ENCODE measurements around the gene PCSK4.
A peak's percentile ranks its signal among the peaks of the same experiment; 100 is the strongest.
"Not testable (repeated sequence)": the region's sequence is repeated elsewhere in the genome, so short reads cannot be mapped to it uniquely, and the experiment has no call there.

The PCSK4 gene

GRCh38 chr19:1490311-1491113 lies at the start of gene PCSK4:
TSS of gene PCSK4 (minus strand) at chr19:1490350. CDS start at chr19:1490346, 4 bp downstream.
- DNase-seq = peak; percentile 96 to 99

- DNase-seq = not testable (repeated sequence)
These were observed 49.6 kb upstream of the PCSK4 start for GRCh38 chr19:1539749-1540148.

DNA sequence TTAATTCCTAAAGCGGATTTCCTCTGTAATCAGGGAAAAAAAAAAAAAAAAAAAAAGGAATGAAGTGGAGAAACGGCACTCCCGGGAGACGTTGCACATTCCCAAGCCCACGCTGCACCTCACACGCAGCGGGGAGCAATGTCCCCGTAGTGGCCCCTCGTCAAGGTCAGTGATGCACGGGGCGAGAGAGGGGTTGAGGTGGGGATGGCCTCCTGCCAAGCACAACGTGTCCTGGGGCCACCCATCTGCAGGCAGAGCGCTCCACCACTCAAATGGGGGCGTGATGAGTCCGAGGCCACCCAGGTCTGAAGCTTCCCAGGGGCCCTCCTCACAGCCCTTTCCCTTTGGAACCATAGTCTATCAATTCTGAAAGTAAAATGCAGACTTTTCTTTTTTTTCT lies 48.8 kb upstream of the PCSK4 start:
- DNase-seq = no peak

DNA sequence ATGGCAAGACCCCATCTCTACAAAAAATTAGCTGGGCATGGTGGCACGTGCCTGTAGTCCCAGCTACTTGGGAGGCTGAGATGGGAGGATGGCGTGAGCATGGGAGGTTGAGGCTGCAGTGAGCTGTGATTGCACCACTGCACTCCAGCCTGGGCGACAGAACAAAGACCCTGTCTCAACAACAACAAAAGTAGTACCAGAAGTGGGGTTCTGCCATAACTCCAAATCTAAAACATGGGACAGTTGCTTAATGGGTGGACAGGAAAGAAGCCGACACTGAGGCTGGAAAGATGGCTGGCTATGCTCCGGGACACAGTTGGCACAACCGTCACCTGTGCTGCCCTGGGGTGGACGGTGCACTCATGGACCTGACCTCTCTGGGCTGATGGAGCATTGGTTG lies 45.5 kb upstream of the PCSK4 start:
- not testable (repeated sequence) for DNase-seq

GRCh38 chr19:1534972-1535371 lies 44.8 kb upstream of the PCSK4 start:
- no peak for DNase-seq

DNA sequence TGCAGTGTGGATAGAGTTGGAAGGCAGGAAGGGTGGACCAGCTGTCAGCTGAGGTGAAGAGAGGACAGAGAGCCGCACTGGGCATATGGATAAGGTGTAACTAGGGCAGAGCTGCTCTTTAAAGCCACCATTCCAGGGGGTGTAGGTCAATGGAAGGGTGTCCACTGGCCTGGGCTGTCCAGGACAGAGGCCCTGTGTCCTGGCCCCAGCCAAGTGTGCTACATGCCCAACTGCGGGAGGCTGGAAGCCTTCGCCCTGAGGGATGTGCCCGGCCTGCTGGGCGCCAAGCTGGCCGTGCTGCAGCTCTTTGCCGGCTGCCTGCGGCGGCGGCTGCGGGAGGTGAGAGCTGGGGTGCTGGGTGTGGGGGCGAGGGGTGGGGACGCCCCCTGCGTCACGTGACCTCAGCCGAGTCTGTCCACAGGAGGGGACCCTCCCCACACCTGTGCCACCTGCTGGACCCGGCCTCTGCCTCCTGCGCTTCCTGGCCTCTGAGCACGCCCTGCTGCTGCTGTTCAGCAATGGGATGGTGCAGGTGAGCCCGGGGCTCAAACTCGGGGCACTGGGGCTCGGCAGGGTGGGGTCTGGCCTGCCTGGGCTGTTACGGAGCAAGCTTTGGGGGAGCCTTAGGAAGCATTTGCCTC lies 43.5 kb upstream of the PCSK4 start:
- no peak for DNase-seq

- no peak for DNase-seq
These were observed 41.9 kb upstream of the PCSK4 start for GRCh38 chr19:1532003-1532402.

GRCh38 chr19:1531587-1531986 lies 41.4 kb upstream of the PCSK4 start:
- DNase-seq = no peak

DNA sequence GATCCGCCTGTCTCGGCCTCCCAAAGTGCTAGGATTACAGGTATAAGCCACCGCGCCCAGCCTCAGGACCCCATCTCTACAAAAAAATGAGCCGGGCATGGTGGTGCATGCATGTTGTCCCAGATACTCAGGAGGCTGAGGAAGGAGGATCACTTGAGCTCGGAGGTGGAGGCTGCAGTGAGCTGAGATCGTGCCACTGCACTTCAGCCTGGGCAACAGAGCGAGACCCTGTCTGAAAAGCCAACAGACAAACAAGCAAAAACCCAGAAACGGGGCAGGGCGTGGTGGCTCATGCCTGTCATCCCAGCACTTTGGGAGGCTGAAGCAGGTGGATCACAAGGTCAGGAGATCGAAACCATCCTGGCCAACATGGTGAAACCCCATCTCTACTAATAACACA lies 40.7 kb upstream of the PCSK4 start:
- not testable (repeated sequence) for DNase-seq

GRCh38 chr19:1529430-1529816 lies 39.3 kb upstream of the PCSK4 start:
- DNase-seq = no peak

GRCh38 chr19:1528596-1529429 lies 38.7 kb upstream of the PCSK4 start:
- DNase-seq = no peak

GRCh38 chr19:1527650-1528309 lies 37.6 kb upstream of the PCSK4 start:
- DNase-seq = no peak

- no peak for DNase-seq
These were observed 37.0 kb upstream of the PCSK4 start for GRCh38 chr19:1526979-1527649.

DNA sequence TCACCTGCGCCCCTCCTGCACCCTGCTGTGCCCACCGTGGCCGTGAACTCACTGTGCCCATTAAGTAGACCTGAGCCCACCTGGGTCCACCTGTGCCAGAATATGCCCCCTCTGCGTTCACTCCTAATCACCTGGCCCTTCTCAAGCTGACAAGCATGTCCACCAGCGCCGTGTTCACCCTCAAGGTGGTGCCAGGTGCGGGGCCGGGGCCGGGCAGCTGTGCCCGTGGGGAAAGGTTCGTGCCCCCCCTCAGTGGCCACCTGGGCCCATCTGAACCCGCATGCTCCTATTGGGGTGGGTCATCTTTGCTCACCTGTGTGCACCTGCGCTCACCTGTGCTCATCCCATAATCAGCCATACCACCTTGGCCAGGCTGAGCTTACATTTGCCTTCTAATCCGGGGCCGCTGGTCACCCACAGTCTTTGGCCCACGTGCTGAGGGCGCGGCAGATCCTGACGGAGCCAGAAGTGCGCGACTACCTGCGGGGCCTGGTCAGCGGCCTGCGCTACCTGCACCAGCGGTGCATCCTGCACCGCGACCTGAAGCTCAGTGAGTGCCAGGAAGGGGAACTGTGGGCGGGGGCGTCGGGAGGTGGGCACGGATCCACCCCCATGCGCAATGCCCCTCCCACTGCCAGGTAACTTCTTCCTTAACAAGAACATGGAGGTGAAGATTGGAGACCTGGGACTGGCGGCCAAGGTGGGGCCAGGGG lies 36.1 kb upstream of the PCSK4 start:
- DNase-seq = no peak

DNA sequence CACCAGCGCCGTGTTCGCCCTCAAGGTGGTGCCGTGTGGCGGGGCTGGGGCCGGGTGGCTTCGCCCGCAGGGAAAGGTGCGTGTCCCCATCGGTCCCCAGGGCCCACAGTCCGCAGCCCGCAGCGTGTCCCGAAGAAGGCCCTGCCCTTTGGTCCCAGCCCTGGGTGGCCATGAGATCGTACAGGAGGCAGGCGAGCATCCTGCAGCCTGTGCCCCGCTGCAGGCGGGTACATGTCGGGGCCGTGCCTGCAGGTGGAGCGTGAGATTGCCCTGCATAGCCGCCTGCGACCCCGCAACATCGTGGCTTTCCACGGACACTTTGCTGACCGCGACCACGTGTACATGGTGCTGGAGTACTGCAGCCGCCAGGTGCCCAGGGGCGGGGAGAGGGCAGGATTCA lies 35.2 kb upstream of the PCSK4 start:
- DNase-seq = no peak

DNA sequence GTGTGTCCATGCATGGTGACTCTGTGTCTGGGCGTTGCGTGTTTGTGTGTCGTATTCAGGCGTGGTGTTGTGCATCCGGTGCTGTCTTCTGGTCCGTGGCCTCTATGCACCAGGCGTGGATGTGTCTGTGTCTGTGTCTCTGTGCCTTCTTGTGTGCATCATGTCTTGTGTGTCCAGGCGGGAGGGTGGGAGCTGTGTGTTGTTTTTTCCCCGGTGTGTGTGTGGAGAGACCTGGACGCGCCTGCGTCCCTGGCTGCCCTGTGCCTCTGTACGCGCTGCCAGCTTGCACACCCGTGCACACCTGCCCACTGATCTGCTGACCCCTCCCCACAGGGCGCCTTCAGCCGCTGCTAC lies 34.8 kb upstream of the PCSK4 start:
- DNase-seq = no peak

GRCh38 chr19:1524287-1524971 lies 34.3 kb upstream of the PCSK4 start:
- DNase-seq = no peak

GRCh38 chr19:1523412-1524286 lies 33.5 kb upstream of the PCSK4 start, which contains the start of gene PLK5:
TSS of gene PLK5 (plus strand) at chr19:1524077. CDS start at chr19:1526997, 2,920 bp downstream.
- DNase-seq = no peak

GRCh38 chr19:1522838-1523237 lies 32.7 kb upstream of the PCSK4 start:
- DNase-seq = peak; percentile 55 to 66

- no peak for DNase-seq
These were observed 31.9 kb upstream of the PCSK4 start for GRCh38 chr19:1522061-1522460.

All from cerebellar nuclear complex (tissue), 1 donor.